HCT116 (cell line): ENCODE data around the gene CPED1. TPM values are rescaled to one million over a fixed set of nuclear protein-coding genes. Genes with fewer than 3 reads are reported as not detected.

Source experiments
- ATAC-seq: fragments of 200-7000 bp; cut with Tn5 transposase; 2 replicates; pipeline ENCODE4 v1.9.1; 2020; ENCODE audit warnings: mild to moderate bottlenecking, moderate library complexity
- BruUV-seq: library from RNA; stranded (reverse); fragments of 400-500 nt; replicated peaks from 2 replicates; lab custom pipeline; 2021; lab: Mats Ljungman, UMichigan
- CTCF ChIA-PET: fragments of 300-600 bp; sonication (Branson Sonifier 250); formaldehyde crosslinking; loops from one replicate; lab custom pipeline; 2021; ENCODE audit warnings: antibody characterized with exemption; lab: Charles Lee
- POLR2A ChIA-PET: fragments of 300-600, 350-600 bp; sonication (Branson Sonifier 250); formaldehyde crosslinking; loops from one replicate; lab custom pipeline; 2021; ENCODE audit warnings: antibody characterized with exemption; lab: Charles Lee
- RAD21 ChIA-PET, 2 experiments: fragments of 300-600 bp; sonication (Branson Sonifier 250); formaldehyde crosslinking; loops; one replicate each; lab custom pipeline; 2023; ENCODE audit warnings: low total read pairs in 2 of 2; ENCODE audit not compliant: uncharacterized antibody in 2 of 2, unreplicated experiment in 2 of 2, low non-redundant PET in 1 of 2; lab: Charles Lee
- DNase-seq: peaks from one replicate; pipeline ENCODE4 v3.0.0-alpha.2; 2010; ENCODE audit warnings: low read depth, low spot score
- H2AFZ ChIP-seq: fragments of 200-600 bp; shearing (Covaris generic), sonication (generic); 2 replicates; pipeline ENCODE4 v1.6.1; 2017; ENCODE audit warnings: low read depth, mixed run types, mixed read lengths, antibody characterized with exemption, low read length; ENCODE audit not compliant: poor library complexity, severe bottlenecking
- H3K27ac ChIP-seq: 2 replicates; pipeline ENCODE4 v1.5.1; 2012; ENCODE audit warnings: low read depth, low read length
- H3K27me3 ChIP-seq: fragments of 200-600 bp; sonication (generic); 2 replicates; pipeline ENCODE4 v1.6.1; 2016; ENCODE audit warnings: mixed run types, low read length, mixed read lengths; ENCODE audit not compliant: insufficient read depth
- H3K36me3 ChIP-seq, 2 experiments: fragments of 200-500 bp in 1 of 2; fragments of 200-600 bp in 1 of 2; sonication (Bioruptor generic) in 1 of 2; sonication (generic) in 1 of 2; 2 replicates each; pipeline versions ENCODE4 v1.5.1 to v1.6.1; 2014 to 2016; ENCODE audit warnings: low read length in 2 of 2, inconsistent platforms in 1 of 2, mixed read lengths in 1 of 2, mixed run types in 1 of 2; ENCODE audit not compliant: insufficient read depth in 2 of 2, control insufficient read depth in 1 of 2
- H3K4me1 ChIP-seq, 2 experiments: fragments of 200-600 bp in 1 of 2; sonication (generic) in 1 of 2; 2 replicates each; pipeline versions ENCODE4 v1.5.1 to v1.6.1; 2012 to 2017; ENCODE audit warnings: low read length in 2 of 2, inconsistent platforms in 1 of 2, mild to moderate bottlenecking in 1 of 2, mixed read lengths in 1 of 2, mixed run types in 1 of 2, moderate library complexity in 1 of 2; ENCODE audit not compliant: insufficient read depth in 2 of 2, control insufficient read depth in 1 of 2
- H3K4me2 ChIP-seq: fragments of 200-600 bp; sonication (generic); 2 replicates; pipeline ENCODE4 v1.6.1; 2017; ENCODE audit warnings: mixed run types, low read length, mixed read lengths
- H3K4me3 ChIP-seq, 2 experiments: fragments of 200-600 bp in 1 of 2; sonication (generic) in 1 of 2; replicated peaks in 1 of 2; 2 replicates each; pipeline ENCODE4 v1.5.1; 2011 to 2016; ENCODE audit warnings: low read length in 2 of 2, control low read depth in 1 of 2, low read depth in 1 of 2, mild to moderate bottlenecking in 1 of 2, mixed read lengths in 1 of 2, mixed run types in 1 of 2
- H3K79me2 ChIP-seq: fragments of 200-600 bp; sonication (generic); 2 replicates; pipeline ENCODE4 v1.6.1; 2017; ENCODE audit warnings: mild to moderate bottlenecking, mixed run types, low read length, moderate library complexity, mixed read lengths; ENCODE audit not compliant: insufficient read depth
- H3K9ac ChIP-seq: fragments of 200-600 bp; sonication (generic); 2 replicates; pipeline ENCODE4 v1.6.1; 2016; ENCODE audit warnings: low read length, mixed read lengths
- H3K9me2 ChIP-seq: fragments of 200-600 bp; sonication (generic), shearing (Covaris generic); 2 replicates; pipeline ENCODE4 v1.6.1; 2017; ENCODE audit warnings: mixed run types, mild to moderate bottlenecking, moderate library complexity; ENCODE audit not compliant: insufficient read depth
- H3K9me3 ChIP-seq, 2 experiments: fragments of 200-500 bp in 1 of 2; fragments of 200-600 bp in 1 of 2; sonication (Bioruptor generic) in 1 of 2; sonication (generic) in 1 of 2; 2 replicates each; pipeline ENCODE4 v1.6.1; 2014 to 2017; ENCODE audit warnings: low read length in 2 of 2, mixed read lengths in 2 of 2, inconsistent platforms in 1 of 2, low read depth in 1 of 2, mild to moderate bottlenecking in 1 of 2, mixed run types in 1 of 2, moderate library complexity in 1 of 2; ENCODE audit not compliant: control insufficient read depth in 1 of 2, insufficient read depth in 1 of 2
- H4K20me1 ChIP-seq: fragments of 200-600 bp; sonication (generic), shearing (Covaris generic); 2 replicates; pipeline ENCODE4 v1.6.1; 2017; ENCODE audit warnings: mixed run types, mild to moderate bottlenecking, moderate library complexity; ENCODE audit not compliant: insufficient read depth
- CBX3 ChIP-seq: IDR thresholded peaks from 2 replicates; pipeline ENCODE4 v1.6.1; 2012; ENCODE audit warnings: low read depth
- CEBPB ChIP-seq: IDR thresholded peaks from 2 replicates; pipeline ENCODE4 v1.6.1; 2012; ENCODE audit warnings: low read depth
- EGR1 ChIP-seq: IDR thresholded peaks from 2 replicates; pipeline ENCODE4 v1.6.1; 2012; ENCODE audit warnings: low read depth
- ELF1 ChIP-seq: IDR thresholded peaks from 2 replicates; pipeline ENCODE4 v1.6.1; 2012; ENCODE audit warnings: low read depth, borderline replicate concordance
- EZH2 ChIP-seq: fragments of 200-600 bp; sonication (generic); IDR thresholded peaks from 2 replicates; pipeline ENCODE4 v1.6.1; 2017; ENCODE audit warnings: antibody characterized with exemption, mixed run types
- EZH2phosphoT487 ChIP-seq: fragments of 200-600 bp; IDR thresholded peaks from 2 replicates; pipeline ENCODE4 v1.6.1; 2018; ENCODE audit warnings: antibody characterized with exemption, borderline replicate concordance
- FOSL1 ChIP-seq: IDR thresholded peaks from 2 replicates; pipeline ENCODE4 v1.6.1; 2012; ENCODE audit warnings: low read depth
- JUND ChIP-seq: IDR thresholded peaks from 2 replicates; pipeline ENCODE4 v1.6.1; 2012
- POLR2A ChIP-seq: IDR thresholded peaks from 2 replicates; pipeline ENCODE4 v1.7.0; 2011; ENCODE audit warnings: borderline replicate concordance; ENCODE audit not compliant: insufficient read depth, insufficient read length; ENCODE audit errors: extremely low read depth
- POLR2AphosphoS5 ChIP-seq: IDR thresholded peaks from 2 replicates; pipeline ENCODE4 v1.6.1; 2011; ENCODE audit warnings: mild to moderate bottlenecking, low read depth, low read length, moderate library complexity
- SIN3A ChIP-seq: IDR thresholded peaks from 2 replicates; pipeline ENCODE4 v1.6.1; 2012; ENCODE audit warnings: low read depth
- SRF ChIP-seq: IDR thresholded peaks from 2 replicates; pipeline ENCODE4 v1.6.1; 2012; ENCODE audit warnings: low read depth
- ZBTB33 ChIP-seq: IDR thresholded peaks from 2 replicates; pipeline ENCODE4 v1.6.1; 2011; ENCODE audit warnings: mild to moderate bottlenecking, low read length, moderate library complexity; ENCODE audit not compliant: insufficient replicate concordance; ENCODE audit errors: extremely low read depth
- ZFX ChIP-seq: fragments of 450-650 bp; IDR thresholded peaks from 2 replicates; pipeline ENCODE4 v1.6.1; 2017
- ZNF274 ChIP-seq: fragments of 200-500 bp; sonication (Bioruptor generic); IDR thresholded peaks from 2 replicates; pipeline ENCODE4 v1.6.1; 2014; ENCODE audit warnings: mild to moderate bottlenecking, low read depth, low read length, inconsistent platforms
- intact Hi-C: fragments of 100-400 bp; cut with micrococcal nuclease; formaldehyde crosslinking; loops from 2 replicates; pipeline ENCODE4 v1.10.0; 2022
- total RNA-seq: library from RNA; stranded (reverse); gene quantifications from one replicate; pipeline ENCODE4 v1.2.1, GENCODE V29; 2021; ENCODE audit not compliant: unreplicated experiment
- TF ChIP-seq, protein P1 (sequence below): IDR thresholded peaks from 2 replicates; pipeline ENCODE4 v1.6.1; 2012
- TF ChIP-seq, protein P2 (sequence below), 3 experiments: fragments of 200-600 bp in 1 of 3; sonication (generic) in 1 of 3; IDR thresholded peaks in 2 of 3; conservative IDR thresholded peaks in 1 of 3; 2 replicates each; pipeline ENCODE4 v1.5.1; 2012 to 2017; ENCODE audit warnings: low read depth in 2 of 3, low read length in 2 of 3, antibody characterized with exemption in 1 of 3, borderline replicate concordance in 1 of 3, control low read depth in 1 of 3, mild to moderate bottlenecking in 1 of 3, mixed read lengths in 1 of 3, mixed run types in 1 of 3, moderate library complexity in 1 of 3; ENCODE audit not compliant: insufficient read depth in 1 of 3
- TF ChIP-seq, protein P3 (sequence below): IDR thresholded peaks from 2 replicates; pipeline ENCODE4 v1.6.1; 2012

Gene CPED1
- total RNA-seq, 1 experiment from 2014 or later, result 1.2 TPM

DNA sequence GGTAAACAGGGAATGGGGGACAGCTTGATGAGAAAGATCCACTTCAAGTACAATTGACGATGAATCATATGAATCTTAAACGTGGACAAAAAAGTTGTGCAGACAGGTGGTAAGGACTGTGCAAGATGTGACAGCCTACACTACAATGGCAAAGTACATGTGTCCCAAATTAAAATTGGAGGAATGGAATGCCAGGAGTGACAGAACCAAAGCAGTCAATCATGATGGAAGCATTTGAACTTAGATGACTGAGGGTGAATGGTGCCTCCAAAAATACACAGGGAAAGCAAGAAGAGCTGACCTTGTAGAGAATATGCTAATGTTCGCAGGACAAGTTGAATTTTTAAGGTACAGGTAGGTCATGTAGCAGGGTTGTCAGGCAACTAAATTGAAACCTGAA lies 189.9 kb downstream of the CPED1 start:
- Histone ChIP-seq H4K20me1 (no peaks in the 10 kb centered on the region), H3K27me3 (no peaks in the 10 kb centered on the region), H3K4me1 (peaks cover 0 to 11% of the 10 kb centered on the region in 2 experiments; a peak in 1 of 4 replicates), H3K4me2 (no peak overlapping the region), H2AFZ (no peak overlapping the region), H3K4me3 (no peak overlapping the region), H3K27ac (no peak overlapping the region), H3K9ac (no peak overlapping the region), H3K9me2 (no peaks in the 10 kb centered on the region), H3K79me2 (no peaks in the 10 kb centered on the region), H3K9me3 (no peaks in the 10 kb centered on the region), H3K36me3 (no peaks in the 10 kb centered on the region)
- intact Hi-C loops, result no loop called here
- POLR2A ChIA-PET, result no interaction called here
- RAD21 ChIA-PET, result no interaction called here
- CTCF ChIA-PET, result no interaction called here
- BruUV-seq, result no TSS peak
- TF ChIP-seq, protein P1, sequence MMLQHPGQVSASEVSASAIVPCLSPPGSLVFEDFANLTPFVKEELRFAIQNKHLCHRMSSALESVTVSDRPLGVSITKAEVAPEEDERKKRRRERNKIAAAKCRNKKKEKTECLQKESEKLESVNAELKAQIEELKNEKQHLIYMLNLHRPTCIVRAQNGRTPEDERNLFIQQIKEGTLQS, result no peak
- no peak for TF ChIP-seq SRF
- ATAC-seq, result no peak
- no peak for DNase-seq

- Histone ChIP-seq H3K9me2 (no peaks in the 10 kb centered on the region), H2AFZ (no peak overlapping the region), H3K36me3 (no peaks in the 10 kb centered on the region), H3K27ac (no peak overlapping the region), H3K9ac (no peak overlapping the region), H3K4me3 (no peak overlapping the region), H3K9me3 (no peaks in the 10 kb centered on the region), H3K4me1 (peaks cover 0 to 11% of the 10 kb centered on the region in 2 experiments; a peak in 1 of 4 replicates), H3K27me3 (no peaks in the 10 kb centered on the region), H4K20me1 (no peaks in the 10 kb centered on the region), H3K79me2 (no peaks in the 10 kb centered on the region), H3K4me2 (no peak overlapping the region)
- intact Hi-C loops, result no loop called here
- DNase-seq (no peak), ATAC-seq (no peak)
- ChIA-PET RAD21 (no interaction called here), POLR2A (no interaction called here), CTCF (no interaction called here)
- TF ChIP-seq, protein P2, sequence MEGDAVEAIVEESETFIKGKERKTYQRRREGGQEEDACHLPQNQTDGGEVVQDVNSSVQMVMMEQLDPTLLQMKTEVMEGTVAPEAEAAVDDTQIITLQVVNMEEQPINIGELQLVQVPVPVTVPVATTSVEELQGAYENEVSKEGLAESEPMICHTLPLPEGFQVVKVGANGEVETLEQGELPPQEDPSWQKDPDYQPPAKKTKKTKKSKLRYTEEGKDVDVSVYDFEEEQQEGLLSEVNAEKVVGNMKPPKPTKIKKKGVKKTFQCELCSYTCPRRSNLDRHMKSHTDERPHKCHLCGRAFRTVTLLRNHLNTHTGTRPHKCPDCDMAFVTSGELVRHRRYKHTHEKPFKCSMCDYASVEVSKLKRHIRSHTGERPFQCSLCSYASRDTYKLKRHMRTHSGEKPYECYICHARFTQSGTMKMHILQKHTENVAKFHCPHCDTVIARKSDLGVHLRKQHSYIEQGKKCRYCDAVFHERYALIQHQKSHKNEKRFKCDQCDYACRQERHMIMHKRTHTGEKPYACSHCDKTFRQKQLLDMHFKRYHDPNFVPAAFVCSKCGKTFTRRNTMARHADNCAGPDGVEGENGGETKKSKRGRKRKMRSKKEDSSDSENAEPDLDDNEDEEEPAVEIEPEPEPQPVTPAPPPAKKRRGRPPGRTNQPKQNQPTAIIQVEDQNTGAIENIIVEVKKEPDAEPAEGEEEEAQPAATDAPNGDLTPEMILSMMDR (IDR thresholded peaks at IDR 0.05 in 2 of 3, conservative IDR thresholded peaks at IDR 0.05 in 1 of 3; ENCODE audit: borderline replicate concordance in 1 of 3, insufficient read depth in 1 of 3, low read depth in 2 of 3, low read length in 2 of 3), result no peak
- TF ChIP-seq FOSL1 (no peak), ZFX (no peak), JUND (no peak), POLR2AphosphoS5 (no peak), ELF1 (no peak), POLR2A (no peak), EGR1 (no peak), EZH2 (no peak), EZH2phosphoT487 (no peak), ZBTB33 (no peak), SRF (no peak), CBX3 (no peak), ZNF274 (no peak), SIN3A (no peak), CEBPB (no peak)
- TF ChIP-seq, protein P3, sequence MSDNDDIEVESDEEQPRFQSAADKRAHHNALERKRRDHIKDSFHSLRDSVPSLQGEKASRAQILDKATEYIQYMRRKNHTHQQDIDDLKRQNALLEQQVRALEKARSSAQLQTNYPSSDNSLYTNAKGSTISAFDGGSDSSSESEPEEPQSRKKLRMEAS, result no peak
- TF ChIP-seq, all 23 proteins: peak for 0
- BruUV-seq, result no TSS peak
Measured at GRCh38 chr7:121178869-121179497, 190.5 kb downstream of the CPED1 start.
